Measurements from ENCODE around the gene RAVER1.

DNA sequence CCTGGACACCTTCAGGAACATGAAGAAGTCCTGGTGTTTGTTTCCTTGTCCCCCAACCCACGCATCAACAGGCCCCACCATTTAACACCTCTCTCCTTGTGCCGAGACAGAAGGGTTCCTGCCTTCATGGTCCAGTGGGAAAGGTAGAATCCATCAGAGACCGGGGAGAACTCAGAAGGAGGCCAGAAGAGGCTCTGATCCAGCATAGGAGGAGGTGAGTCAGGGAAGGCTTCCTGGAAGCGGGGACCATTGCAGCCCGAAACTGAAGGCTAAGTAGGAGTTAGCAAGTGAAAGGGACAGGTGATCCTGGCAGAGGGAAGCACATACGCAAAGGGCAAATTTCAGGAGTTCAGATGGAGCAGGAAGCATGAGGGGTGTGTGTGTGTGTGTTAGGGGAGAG is 5.6 kb upstream of the RAVER1 start:
- TF ChIP-seq POLR2A (IDR thresholded peaks at IDR 0.05; ENCODE audit: low read depth, low read length) (no peak), POLR2AphosphoS5 (IDR thresholded peaks at IDR 0.05; ENCODE audit: low read depth, low read length) (no peak), TAF1 (IDR thresholded peaks at IDR 0.05; ENCODE audit: low read depth, low read length) (no peak), SPI1 (IDR thresholded peaks at IDR 0.05; ENCODE audit: low read depth, low read length) (no peak), PAX5 (IDR thresholded peaks at IDR 0.05; ENCODE audit: insufficient read depth, low read length, severe bottlenecking) (no peak), POU2F2 (IDR thresholded peaks at IDR 0.05; ENCODE audit: low read depth, low read length) (no peak)
